K562 (cell line): ENCODE data around the gene MSANTD4. TPM values are rescaled to one million over a fixed set of nuclear protein-coding genes. Genes with fewer than 3 reads are reported as not detected.

Source experiments
- ATAC-seq: fragments of 200-7000 bp; cut with Tn5 transposase; 3 replicates; pipeline ENCODE4 v1.9.1; 2020; ENCODE audit warnings: moderate library complexity
- BruUV-seq: library from RNA; stranded (reverse); fragments of 400-500 nt; replicated peaks from 2 replicates; lab custom pipeline; 2021; lab: Mats Ljungman, UMichigan
- CTCF ChIA-PET: fragments of 300-600 bp; formaldehyde crosslinking; extraction: SDS; loops from one replicate; lab custom pipeline; 2021; ENCODE audit warnings: low intra/inter-chr PET ratio; lab: Yijun Ruan, JAX
- POLR2A ChIA-PET: fragments of 300-600, 350-650 bp; sonication (Branson Sonifier 250); formaldehyde crosslinking; extraction: SDS; loops from one replicate; lab custom pipeline; 2021; ENCODE audit warnings: antibody characterized with exemption, inconsistent platforms; lab: Yijun Ruan, JAX
- DNase-seq, 4 experiments: peaks; one replicate each; pipeline versions ENCODE4 v3.0.0 to v3.0.0-alpha.2; 2011 to 2018; ENCODE audit warnings: low spot score in 3 of 4, mixed read lengths in 3 of 4; ENCODE audit errors: extremely low read depth in 1 of 4
- FAIRE-seq: peaks from 2 replicates; lab custom pipeline; 2011; peaks lifted over from hg19 to GRCh38; lab: Jason Lieb, UNC
- H2AFZ ChIP-seq: 2 replicates; pipeline ENCODE4 v1.6.0; 2011; ENCODE audit warnings: low read depth, low read length, control low read depth, inconsistent platforms
- H3K27ac ChIP-seq: fragments of 200-600 bp; 3 replicates; pipeline ENCODE4 v1.8.0; 2011; ENCODE audit warnings: low read depth, mild to moderate bottlenecking, control low read depth, inconsistent platforms, low read length, moderate library complexity, mixed read lengths; ENCODE audit errors: extremely low read depth
- H3K27me3 ChIP-seq, 2 experiments: fragments of 300-600 bp in 1 of 2; 2 replicates in 1 of 2; 3 replicates in 1 of 2; pipeline versions ENCODE4 v1.6.0 to v1.8.0; 2011; ENCODE audit warnings: inconsistent platforms in 2 of 2, low read length in 2 of 2, mild to moderate bottlenecking in 1 of 2, mixed read lengths in 1 of 2, moderate library complexity in 1 of 2; ENCODE audit not compliant: control insufficient read depth in 2 of 2, insufficient read depth in 2 of 2
- H3K36me3 ChIP-seq: fragments of 300-600 bp; 3 replicates; pipeline ENCODE4 v1.8.0; 2011; ENCODE audit warnings: mild to moderate bottlenecking, low read length, inconsistent platforms; ENCODE audit not compliant: control insufficient read depth, insufficient read depth
- H3K4me1 ChIP-seq, 2 experiments: fragments of 200-600 bp in 1 of 2; replicated peaks in 1 of 2; 2 replicates in 1 of 2; 3 replicates in 1 of 2; pipeline versions ENCODE4 v1.5.1 to v1.8.0; 2011; ENCODE audit warnings: inconsistent platforms in 2 of 2, low read length in 2 of 2, mild to moderate bottlenecking in 1 of 2, mixed read lengths in 1 of 2, moderate library complexity in 1 of 2; ENCODE audit not compliant: control insufficient read depth in 2 of 2, insufficient read depth in 2 of 2
- H3K4me2 ChIP-seq: 2 replicates; pipeline ENCODE4 v1.6.1; 2011; ENCODE audit warnings: low read length, control low read depth, inconsistent platforms, mixed read lengths; ENCODE audit not compliant: insufficient read depth
- H3K4me3 ChIP-seq: fragments of 200-600 bp; sonication (generic), shearing (Covaris generic); 2 replicates; pipeline ENCODE4 v1.5.1; 2016; ENCODE audit warnings: control low read depth, inconsistent platforms
- H3K79me2 ChIP-seq: fragments of 200-600 bp; 3 replicates; pipeline ENCODE4 v1.8.0; 2011; ENCODE audit warnings: low read length, inconsistent platforms; ENCODE audit not compliant: control insufficient read depth, insufficient read depth
- H3K9ac ChIP-seq, 2 experiments: 2 replicates each; pipeline versions ENCODE4 v1.6.0 to v1.6.1; 2011; ENCODE audit warnings: low read depth in 2 of 2, low read length in 2 of 2, control low read depth in 1 of 2, inconsistent platforms in 1 of 2, mild to moderate bottlenecking in 1 of 2, mixed read lengths in 1 of 2; ENCODE audit not compliant: insufficient read depth in 1 of 2
- H3K9me1 ChIP-seq: one replicate; pipeline ENCODE4 v1.6.0; 2011; ENCODE audit warnings: inconsistent platforms, mild to moderate bottlenecking, low read length, moderate library complexity; ENCODE audit not compliant: control insufficient read depth, insufficient read depth
- H3K9me3 ChIP-seq: replicated peaks from 2 replicates; pipeline ENCODE4 v1.5.1; 2011; ENCODE audit warnings: low read depth, low read length, inconsistent platforms; ENCODE audit not compliant: control insufficient read depth, insufficient read depth
- H4K20me1 ChIP-seq: replicated peaks from 2 replicates; pipeline ENCODE4 v1.6.1; 2011; ENCODE audit warnings: low read length, inconsistent platforms, mixed read lengths; ENCODE audit not compliant: control insufficient read depth, insufficient read depth
- XRCC4 ChIP-seq: IDR thresholded peaks from one replicate; pipeline ENCODE4 v1.6.1; 2011; ENCODE audit not compliant: insufficient read depth, insufficient read length; ENCODE audit errors: extremely low read depth
- ZNF121 ChIP-seq: sonication (generic); formaldehyde crosslinking; conservative IDR thresholded peaks from 2 replicates; pipeline ENCODE4 v1.8.0; 2022; ENCODE audit warnings: missing genetic modification reagents
- WGBS: fragments of 100-300 bp; shearing (Covaris generic); methylation state at CpG from one replicate; pipeline ENCODE4 v1.1.6; 2016; ENCODE audit warnings: low coverage, mixed read lengths; ENCODE audit not compliant: insufficient coverage; ENCODE audit errors: missing lambda C conversion rate; 5-methylcytosine and 5-hydroxymethylcytosine counted together
- in situ Hi-C: fragments of 300-500 bp; cut with MboI; formaldehyde crosslinking; loops from 4 replicates; pipeline ENCODE4 v1.15.0; 2018; ENCODE audit warnings: inconsistent platforms, mixed read lengths
- intact Hi-C: fragments of 100-400 bp; cut with micrococcal nuclease; formaldehyde crosslinking; loops from 2 replicates; pipeline ENCODE4 v1.14.2; 2022
- polyA plus RNA-seq, 8 experiments: library from polyadenylated mRNA; depleted of rRNA in 4 of 8; stranded (reverse) in 5 of 8; unstranded in 3 of 8; fragments of >200 nt; fragmentation: Nextera tagmentation in 2 of 8; fragmentation: Illumina TruSeq in 1 of 8; extraction: Ambion mirVana in 2 of 8; extraction: Trizol in 1 of 8; gene quantifications; 2 replicates each; pipeline versions ENCODE4 v1.2.1 to v1.2.3, GENCODE V29; 2011 to 2014; ENCODE audit warnings: inconsistent platforms in 1 of 8, missing spikeins in 1 of 8
- total RNA-seq, 7 experiments: library from RNA; depleted of rRNA in 6 of 7; stranded (reverse); fragments of >200 nt in 6 of 7; fragmentation: Illumina TruSeq in 2 of 7; extraction: Trizol in 2 of 7; gene quantifications; 2 replicates each; pipeline versions ENCODE4 v1.2.1 to v1.2.3, GENCODE V29; 2011 to 2021; ENCODE audit warnings: low replicate concordance in 1 of 7
- TF ChIP-seq, protein P1 (sequence below): IDR thresholded peaks from 2 replicates; pipeline ENCODE4 v1.6.1; 2016; ENCODE audit warnings: missing genetic modification characterization, missing compliant biosample characterization
- TF ChIP-seq, protein P2 (sequence below): fragments of 450-650 bp; IDR thresholded peaks from 2 replicates; pipeline ENCODE4 v1.6.1; 2016; ENCODE audit warnings: mild to moderate bottlenecking, moderate library complexity

MSANTD4 gene
- total and polyA plus RNA-seq, 9 of the 15 experiments (the other 6 are each of a cell fraction or from before 2014, with no cell fraction given) = 5.0 to 16.4 (median 10.2) TPM

DNA sequence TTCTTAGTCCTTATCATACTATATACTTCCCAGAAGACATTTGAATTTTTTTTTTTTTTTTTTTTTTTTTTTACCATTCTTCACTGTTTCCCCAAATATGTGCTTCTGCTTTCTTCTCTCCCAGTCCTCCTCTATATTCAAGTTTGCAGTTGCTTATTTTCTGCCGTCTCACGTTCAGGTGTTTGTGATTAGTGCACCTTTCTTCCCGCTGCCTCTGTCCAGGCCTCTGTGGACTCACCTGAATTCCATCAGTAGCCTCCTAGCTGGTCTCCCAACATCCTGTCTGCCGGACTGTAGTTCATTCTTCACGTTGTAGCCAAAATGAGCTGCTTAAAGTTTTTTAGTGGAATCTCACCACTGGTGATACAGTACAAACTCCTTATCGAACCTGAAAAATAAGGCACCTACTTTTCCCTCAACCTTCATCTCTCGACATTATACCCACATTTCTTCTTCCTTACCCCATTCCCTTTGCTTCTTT, 795 bp upstream of the MSANTD4 start (continued):
- TF ChIP-seq, protein P1, sequence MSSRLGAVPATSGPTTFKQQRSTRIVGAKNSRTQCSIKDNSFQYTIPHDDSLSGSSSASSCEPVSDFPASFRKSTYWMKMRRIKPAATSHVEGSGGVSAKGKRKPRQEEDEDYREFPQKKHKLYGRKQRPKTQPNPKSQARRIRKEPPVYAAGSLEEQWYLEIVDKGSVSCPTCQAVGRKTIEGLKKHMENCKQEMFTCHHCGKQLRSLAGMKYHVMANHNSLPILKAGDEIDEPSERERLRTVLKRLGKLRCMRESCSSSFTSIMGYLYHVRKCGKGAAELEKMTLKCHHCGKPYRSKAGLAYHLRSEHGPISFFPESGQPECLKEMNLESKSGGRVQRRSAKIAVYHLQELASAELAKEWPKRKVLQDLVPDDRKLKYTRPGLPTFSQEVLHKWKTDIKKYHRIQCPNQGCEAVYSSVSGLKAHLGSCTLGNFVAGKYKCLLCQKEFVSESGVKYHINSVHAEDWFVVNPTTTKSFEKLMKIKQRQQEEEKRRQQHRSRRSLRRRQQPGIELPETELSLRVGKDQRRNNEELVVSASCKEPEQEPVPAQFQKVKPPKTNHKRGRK (tag) = peak; percentile 86
- no peak for TF ChIP-seq ZNF121

- ChIA-PET CTCF (no interaction called here), POLR2A (interaction anchor here (1.7 kb wide), 1 partner anchor 11 kb away, joined by 5 read pairs; no protein-coding TSS in a partner anchor)
- Histone ChIP-seq H3K9me3 (no peaks in the 10 kb centered on the region), H4K20me1 (no peaks in the 10 kb centered on the region), H3K4me3 (peak overlapping the region; percentile 76), H3K9ac (peak overlapping the region; percentile 70 to 90), H3K4me1 (peaks cover 0 to 4% of the 10 kb centered on the region in 2 experiments; a peak in 2 of 5 replicates), H3K27me3 (no peaks in the 10 kb centered on the region), H3K27ac (peak overlapping the region; percentile 73), H3K4me2 (peak overlapping the region; percentile 83), H3K36me3 (peaks cover 5% of the 10 kb centered on the region; the same call in 1 of the 3 replicates), H3K79me2 (peaks cover 51% of the 10 kb centered on the region), H2AFZ (peak overlapping the region; percentile 86), H3K9me1 (no peaks in the 10 kb centered on the region)
- ATAC-seq (peak; percentile 55), DNase-seq (peak in 3 of 4 experiments; percentile 11 to 34 (median 33)), FAIRE-seq (no peak)
- BruUV-seq = TSS peak; percentile 53
- intact Hi-C loops = no loop called here
- in situ Hi-C loops = no loop called here
- 2% methylated on average over 18 of the region's 18 CpGs for WGBS
- TF ChIP-seq XRCC4 = no peak
- TF ChIP-seq, protein P2, sequence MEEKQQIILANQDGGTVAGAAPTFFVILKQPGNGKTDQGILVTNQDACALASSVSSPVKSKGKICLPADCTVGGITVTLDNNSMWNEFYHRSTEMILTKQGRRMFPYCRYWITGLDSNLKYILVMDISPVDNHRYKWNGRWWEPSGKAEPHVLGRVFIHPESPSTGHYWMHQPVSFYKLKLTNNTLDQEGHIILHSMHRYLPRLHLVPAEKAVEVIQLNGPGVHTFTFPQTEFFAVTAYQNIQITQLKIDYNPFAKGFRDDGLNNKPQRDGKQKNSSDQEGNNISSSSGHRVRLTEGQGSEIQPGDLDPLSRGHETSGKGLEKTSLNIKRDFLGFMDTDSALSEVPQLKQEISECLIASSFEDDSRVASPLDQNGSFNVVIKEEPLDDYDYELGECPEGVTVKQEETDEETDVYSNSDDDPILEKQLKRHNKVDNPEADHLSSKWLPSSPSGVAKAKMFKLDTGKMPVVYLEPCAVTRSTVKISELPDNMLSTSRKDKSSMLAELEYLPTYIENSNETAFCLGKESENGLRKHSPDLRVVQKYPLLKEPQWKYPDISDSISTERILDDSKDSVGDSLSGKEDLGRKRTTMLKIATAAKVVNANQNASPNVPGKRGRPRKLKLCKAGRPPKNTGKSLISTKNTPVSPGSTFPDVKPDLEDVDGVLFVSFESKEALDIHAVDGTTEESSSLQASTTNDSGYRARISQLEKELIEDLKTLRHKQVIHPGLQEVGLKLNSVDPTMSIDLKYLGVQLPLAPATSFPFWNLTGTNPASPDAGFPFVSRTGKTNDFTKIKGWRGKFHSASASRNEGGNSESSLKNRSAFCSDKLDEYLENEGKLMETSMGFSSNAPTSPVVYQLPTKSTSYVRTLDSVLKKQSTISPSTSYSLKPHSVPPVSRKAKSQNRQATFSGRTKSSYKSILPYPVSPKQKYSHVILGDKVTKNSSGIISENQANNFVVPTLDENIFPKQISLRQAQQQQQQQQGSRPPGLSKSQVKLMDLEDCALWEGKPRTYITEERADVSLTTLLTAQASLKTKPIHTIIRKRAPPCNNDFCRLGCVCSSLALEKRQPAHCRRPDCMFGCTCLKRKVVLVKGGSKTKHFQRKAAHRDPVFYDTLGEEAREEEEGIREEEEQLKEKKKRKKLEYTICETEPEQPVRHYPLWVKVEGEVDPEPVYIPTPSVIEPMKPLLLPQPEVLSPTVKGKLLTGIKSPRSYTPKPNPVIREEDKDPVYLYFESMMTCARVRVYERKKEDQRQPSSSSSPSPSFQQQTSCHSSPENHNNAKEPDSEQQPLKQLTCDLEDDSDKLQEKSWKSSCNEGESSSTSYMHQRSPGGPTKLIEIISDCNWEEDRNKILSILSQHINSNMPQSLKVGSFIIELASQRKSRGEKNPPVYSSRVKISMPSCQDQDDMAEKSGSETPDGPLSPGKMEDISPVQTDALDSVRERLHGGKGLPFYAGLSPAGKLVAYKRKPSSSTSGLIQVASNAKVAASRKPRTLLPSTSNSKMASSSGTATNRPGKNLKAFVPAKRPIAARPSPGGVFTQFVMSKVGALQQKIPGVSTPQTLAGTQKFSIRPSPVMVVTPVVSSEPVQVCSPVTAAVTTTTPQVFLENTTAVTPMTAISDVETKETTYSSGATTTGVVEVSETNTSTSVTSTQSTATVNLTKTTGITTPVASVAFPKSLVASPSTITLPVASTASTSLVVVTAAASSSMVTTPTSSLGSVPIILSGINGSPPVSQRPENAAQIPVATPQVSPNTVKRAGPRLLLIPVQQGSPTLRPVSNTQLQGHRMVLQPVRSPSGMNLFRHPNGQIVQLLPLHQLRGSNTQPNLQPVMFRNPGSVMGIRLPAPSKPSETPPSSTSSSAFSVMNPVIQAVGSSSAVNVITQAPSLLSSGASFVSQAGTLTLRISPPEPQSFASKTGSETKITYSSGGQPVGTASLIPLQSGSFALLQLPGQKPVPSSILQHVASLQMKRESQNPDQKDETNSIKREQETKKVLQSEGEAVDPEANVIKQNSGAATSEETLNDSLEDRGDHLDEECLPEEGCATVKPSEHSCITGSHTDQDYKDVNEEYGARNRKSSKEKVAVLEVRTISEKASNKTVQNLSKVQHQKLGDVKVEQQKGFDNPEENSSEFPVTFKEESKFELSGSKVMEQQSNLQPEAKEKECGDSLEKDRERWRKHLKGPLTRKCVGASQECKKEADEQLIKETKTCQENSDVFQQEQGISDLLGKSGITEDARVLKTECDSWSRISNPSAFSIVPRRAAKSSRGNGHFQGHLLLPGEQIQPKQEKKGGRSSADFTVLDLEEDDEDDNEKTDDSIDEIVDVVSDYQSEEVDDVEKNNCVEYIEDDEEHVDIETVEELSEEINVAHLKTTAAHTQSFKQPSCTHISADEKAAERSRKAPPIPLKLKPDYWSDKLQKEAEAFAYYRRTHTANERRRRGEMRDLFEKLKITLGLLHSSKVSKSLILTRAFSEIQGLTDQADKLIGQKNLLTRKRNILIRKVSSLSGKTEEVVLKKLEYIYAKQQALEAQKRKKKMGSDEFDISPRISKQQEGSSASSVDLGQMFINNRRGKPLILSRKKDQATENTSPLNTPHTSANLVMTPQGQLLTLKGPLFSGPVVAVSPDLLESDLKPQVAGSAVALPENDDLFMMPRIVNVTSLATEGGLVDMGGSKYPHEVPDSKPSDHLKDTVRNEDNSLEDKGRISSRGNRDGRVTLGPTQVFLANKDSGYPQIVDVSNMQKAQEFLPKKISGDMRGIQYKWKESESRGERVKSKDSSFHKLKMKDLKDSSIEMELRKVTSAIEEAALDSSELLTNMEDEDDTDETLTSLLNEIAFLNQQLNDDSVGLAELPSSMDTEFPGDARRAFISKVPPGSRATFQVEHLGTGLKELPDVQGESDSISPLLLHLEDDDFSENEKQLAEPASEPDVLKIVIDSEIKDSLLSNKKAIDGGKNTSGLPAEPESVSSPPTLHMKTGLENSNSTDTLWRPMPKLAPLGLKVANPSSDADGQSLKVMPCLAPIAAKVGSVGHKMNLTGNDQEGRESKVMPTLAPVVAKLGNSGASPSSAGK = peak; percentile 40; the same call in 1 of the 2 replicates
Measured at GRCh38 chr11:106021181-106021966, 666 bp downstream of the MSANTD4 start.
